Common myeloid progenitor, CD34-positive (primary cell): ENCODE results near the gene RERE.

Experiments
- CTCF ChIA-PET: fragments of 350-600 bp; sonication (Branson Sonifier 250); formaldehyde crosslinking; loops from one replicate; lab custom pipeline; 2021; ENCODE audit warnings: antibody characterized with exemption; lab: Charles Lee
- POLR2A ChIA-PET: fragments of 350-600 bp; sonication (Branson Sonifier 250); formaldehyde crosslinking; loops from one replicate; lab custom pipeline; 2021; ENCODE audit warnings: antibody characterized with exemption; lab: Charles Lee
- DNase-seq, 3 donors: peaks; one replicate each; pipeline versions ENCODE4 v3.0.0 to v3.0.0-alpha.2; 2013
- H3K27ac ChIP-seq, 2 experiments: 1 replicate in 1 of 2; 2 replicates in 1 of 2; pipeline ENCODE4 v1.7.0; 2013; ENCODE audit warnings: inconsistent platforms in 2 of 2, low read length in 2 of 2, mild to moderate bottlenecking in 2 of 2, low read depth in 1 of 2, moderate library complexity in 1 of 2; ENCODE audit not compliant: severe bottlenecking in 2 of 2, insufficient read depth in 1 of 2, poor library complexity in 1 of 2
- H3K27me3 ChIP-seq, 5 experiments: replicated peaks in 2 of 5; 1 replicate in 3 of 5; 2 replicates in 2 of 5; pipeline versions ENCODE4 v1.6.1 to v1.7.0; 2013; ENCODE audit warnings: low read length in 4 of 5, mild to moderate bottlenecking in 2 of 5, moderate library complexity in 2 of 5, inconsistent platforms in 1 of 5; ENCODE audit not compliant: insufficient read depth in 5 of 5, control insufficient read depth in 4 of 5
- H3K36me3 ChIP-seq, 4 experiments: 1 replicate in 2 of 4; 2 replicates in 2 of 4; pipeline versions ENCODE4 v1.6.1 to v1.7.0; 2013; ENCODE audit warnings: low read length in 3 of 4, control low read depth in 1 of 4, mild to moderate bottlenecking in 1 of 4; ENCODE audit not compliant: control insufficient read depth in 4 of 4, insufficient read depth in 4 of 4
- H3K4me1 ChIP-seq, 4 experiments: 1 replicate in 3 of 4; 2 replicates in 1 of 4; pipeline versions ENCODE4 v1.6.1 to v1.7.1; 2013; ENCODE audit warnings: low read length in 3 of 4, mild to moderate bottlenecking in 3 of 4, control low read depth in 1 of 4, inconsistent platforms in 1 of 4, moderate library complexity in 1 of 4; ENCODE audit not compliant: control insufficient read depth in 4 of 4, insufficient read depth in 4 of 4; ENCODE audit errors: control extremely low read depth in 1 of 4
- H3K4me3 ChIP-seq, 7 experiments: 1 replicate in 4 of 7; 2 replicates in 3 of 7; pipeline versions ENCODE4 v1.5.1 to v1.7.0; 2013; ENCODE audit warnings: mild to moderate bottlenecking in 7 of 7, low read length in 6 of 7, moderate library complexity in 6 of 7, inconsistent platforms in 2 of 7, low read depth in 2 of 7, control low read depth in 1 of 7; ENCODE audit not compliant: insufficient read depth in 4 of 7, control insufficient read depth in 1 of 7; ENCODE audit errors: extremely low read depth in 1 of 7
- H3K9me3 ChIP-seq, 5 experiments: 1 replicate in 4 of 5; 2 replicates in 1 of 5; pipeline versions ENCODE4 v1.6.1 to v1.7.1; 2013; ENCODE audit warnings: low read length in 4 of 5, mild to moderate bottlenecking in 2 of 5, inconsistent platforms in 1 of 5, low read depth in 1 of 5, moderate library complexity in 1 of 5; ENCODE audit not compliant: control insufficient read depth in 4 of 5, insufficient read depth in 2 of 5; ENCODE audit errors: control extremely low read depth in 1 of 5
- WGBS: methylation state at CpG from one replicate; pipeline ENCODE4 v1.1.5; 2013; ENCODE audit not compliant: insufficient coverage; 5-methylcytosine and 5-hydroxymethylcytosine counted together

Gene RERE

GRCh38 chr1:8543965-8544364 is 273.5 kb downstream of the RERE start:
- POLR2A ChIA-PET: no interaction called here
- no peak overlapping the region for H3K4me3 ChIP-seq
- H3K36me3 ChIP-seq: peaks cover 12 to 44% (median 20%) of the 10 kb centered on the region in 4 experiments
- CTCF ChIA-PET: interaction anchor here (1.2 to 1.6 kb wide), 3 partner anchors 11 to 18 kb away, joined by 3 to 5 read pairs (median 5); no protein-coding TSS in a partner anchor
- H3K4me1 ChIP-seq: no peaks in the 10 kb centered on the region
- no peak for DNase-seq
- peaks cover 0 to 11% (median 5%) of the 10 kb centered on the region in 5 experiments for H3K9me3 ChIP-seq
- H3K27ac ChIP-seq: no peak overlapping the region
- H3K27me3 ChIP-seq: no peaks in the 10 kb centered on the region

DNA sequence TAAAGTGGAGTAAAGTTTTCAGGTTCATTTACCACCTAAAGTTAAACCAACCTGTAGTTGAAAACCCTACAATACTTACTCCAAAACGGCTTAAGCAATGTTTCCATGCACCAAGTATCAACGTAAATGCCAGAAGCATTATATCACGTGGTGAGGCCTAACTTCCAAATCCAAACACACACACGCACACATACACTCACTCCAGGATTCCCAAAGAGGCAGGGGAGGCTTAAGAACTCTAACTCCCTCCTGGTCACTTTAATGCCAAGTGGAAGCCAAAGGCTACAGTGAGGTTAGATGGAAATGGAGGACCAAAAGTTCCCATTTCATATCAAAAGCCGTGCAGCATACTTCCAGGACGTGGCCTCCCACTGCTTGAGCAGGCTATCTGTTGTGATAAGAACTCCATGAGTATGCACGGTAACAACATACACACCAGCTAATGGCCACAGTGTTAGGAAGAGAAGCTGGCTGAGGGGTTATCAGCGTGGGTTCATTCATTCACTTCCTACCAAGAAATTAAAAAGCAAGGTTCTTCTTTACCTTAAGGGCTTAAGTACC is 275.4 kb downstream of the RERE start:
- Histone ChIP-seq H3K4me1 (no peaks in the 10 kb centered on the region), H3K36me3 (peaks cover 12 to 51% (median 20%) of the 10 kb centered on the region in 4 experiments), H3K27ac (no peak overlapping the region), H3K9me3 (peaks cover 0 to 11% (median 5%) of the 10 kb centered on the region in 5 experiments), H3K4me3 (no peak overlapping the region), H3K27me3 (no peaks in the 10 kb centered on the region)
- peak in 1 of 3 donors; percentile 43 for DNase-seq
- ChIA-PET POLR2A (no interaction called here), CTCF (interaction anchor here (1.1 to 1.4 kb wide), 2 partner anchors 12 to 19 kb away, joined by 4 to 5 read pairs; no protein-coding TSS in a partner anchor)
- WGBS: 96% methylated on average over 4 of the region's 8 CpGs

GRCh38 chr1:8540971-8541370 is 276.5 kb downstream of the RERE start:
- ChIA-PET POLR2A (no interaction called here), CTCF (no interaction called here)
- H3K27ac ChIP-seq: no peak overlapping the region
- no CpG with 5 or more reads among the region's 1 CpG for WGBS
- peaks cover 12 to 55% (median 22%) of the 10 kb centered on the region in 4 experiments for H3K36me3 ChIP-seq
- H3K4me3 ChIP-seq: no peak overlapping the region
- DNase-seq: no peak
- H3K27me3 ChIP-seq: no peaks in the 10 kb centered on the region
- peaks cover 0 to 11% (median 5%) of the 10 kb centered on the region in 5 experiments for H3K9me3 ChIP-seq
- no peaks in the 10 kb centered on the region for H3K4me1 ChIP-seq

- no peaks in the 10 kb centered on the region for H3K4me1 ChIP-seq
- no peak overlapping the region for H3K27ac ChIP-seq
- H3K27me3 ChIP-seq: no peaks in the 10 kb centered on the region
- POLR2A ChIA-PET: no interaction called here
- no peak overlapping the region for H3K4me3 ChIP-seq
- WGBS: 71% methylated on average over 1 of the region's 3 CpGs
- peaks cover 12 to 54% (median 22%) of the 10 kb centered on the region in 4 experiments for H3K36me3 ChIP-seq
- no peak for DNase-seq
- CTCF ChIA-PET: interaction anchor here (1.3 kb wide), 1 partner anchor 14 kb away, joined by 6 read pairs; no protein-coding TSS in a partner anchor
- H3K9me3 ChIP-seq: peaks cover 0 to 11% (median 5%) of the 10 kb centered on the region in 5 experiments
Measured at GRCh38 chr1:8540261-8540941, 277.0 kb downstream of the RERE start.

GRCh38 chr1:8539683-8540082 is 277.8 kb downstream of the RERE start:
- ChIA-PET POLR2A (no interaction called here), CTCF (interaction anchor here (0.8 to 1.3 kb wide), 2 partner anchors 14 to 130 kb away, joined by 3 to 6 read pairs; no protein-coding TSS in a partner anchor)
- Histone ChIP-seq H3K27me3 (no peaks in the 10 kb centered on the region), H3K27ac (no peak overlapping the region), H3K9me3 (peaks cover 0 to 7% (median 2%) of the 10 kb centered on the region in 5 experiments), H3K4me1 (no peaks in the 10 kb centered on the region), H3K4me3 (no peak overlapping the region), H3K36me3 (peaks cover 7 to 47% (median 15%) of the 10 kb centered on the region in 4 experiments)
- WGBS: 78% methylated on average over 3 of the region's 4 CpGs
- DNase-seq: no peak

DNA sequence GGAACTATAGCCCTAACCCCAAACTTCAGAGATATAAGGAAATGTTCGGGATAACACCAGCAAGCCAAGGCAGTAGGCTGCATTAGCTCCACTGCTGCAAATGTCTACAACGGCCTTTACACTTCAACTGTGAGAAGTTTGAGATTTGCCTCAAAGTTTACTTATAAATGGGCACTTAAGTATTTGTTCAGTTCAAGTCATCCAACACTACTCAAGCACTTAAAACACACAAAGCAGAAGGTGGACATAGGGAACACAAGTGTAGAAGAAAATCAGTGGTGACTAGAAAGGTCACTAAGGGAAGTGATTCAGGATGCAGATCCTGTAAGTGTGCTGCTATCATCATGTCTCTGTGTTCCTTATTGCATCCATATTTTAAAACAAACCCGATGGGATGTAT is 278.9 kb downstream of the RERE start:
- 100% methylated on average over 1 of the region's 3 CpGs for WGBS
- DNase-seq: no peak
- H3K4me3 ChIP-seq: no peak overlapping the region

More for the DNA sequence above, 278.9 kb downstream of the RERE start:
- POLR2A ChIA-PET: interaction anchor here (1.0 kb wide), 1 partner anchor 12 kb away, joined by 4 read pairs; no protein-coding TSS in a partner anchor
- peaks cover 0 to 8% (median 3%) of the 10 kb centered on the region in 4 experiments for H3K4me1 ChIP-seq
- no peak overlapping the region for H3K27ac ChIP-seq
- CTCF ChIA-PET: interaction anchor here (1.3 kb wide), 1 partner anchor 17 kb away, joined by 3 read pairs; no protein-coding TSS in a partner anchor
- no peaks in the 10 kb centered on the region for H3K9me3 ChIP-seq
- peaks cover 4 to 37% (median 12%) of the 10 kb centered on the region in 4 experiments for H3K36me3 ChIP-seq
- H3K27me3 ChIP-seq: no peaks in the 10 kb centered on the region
